Stimulated activated memory B cell treated with anti-CD40 and anti-IgM and Interleukin-4, amounts not matched to agents 10 μg/mL and 1 μg/mL and 100 μg/mL, for 72 hours (primary cell): ENCODE results near the gene JARID2.
A peak's percentile ranks its signal among the peaks of the same experiment; 100 is the strongest.

Experiments used
- ATAC-seq: fragments of 150-1000 bp; cut with Tn5 transposase; 2 replicates; pipeline ENCODE4 v1.10.0; 2021
- H3K27ac Mint-ChIP-seq: one replicate; pipeline ENCODE4 v1.8.0; 2022; ENCODE audit warnings: mild to moderate bottlenecking, mixed read lengths
- H3K27me3 Mint-ChIP-seq: one replicate; pipeline ENCODE4 v1.8.0; 2022; ENCODE audit warnings: mixed read lengths
- H3K36me3 Mint-ChIP-seq: one replicate; pipeline ENCODE4 v1.8.0; 2022; ENCODE audit warnings: mixed read lengths
- H3K4me1 Mint-ChIP-seq: one replicate; pipeline ENCODE4 v1.8.0; 2022; ENCODE audit warnings: mixed read lengths
- H3K4me3 Mint-ChIP-seq: one replicate; pipeline ENCODE4 v1.8.0; 2022; ENCODE audit warnings: mild to moderate bottlenecking, moderate library complexity, mixed read lengths
- H3K9me3 Mint-ChIP-seq: one replicate; pipeline ENCODE4 v1.8.0; 2022; ENCODE audit warnings: mixed read lengths

Gene JARID2

GRCh38 chr6:15376900-15377487 is 131.1 kb downstream of the JARID2 start:
- H3K4me1 Mint-ChIP-seq, result peaks cover 24% of the 10 kb centered on the region
- no peak overlapping the region for H3K27ac Mint-ChIP-seq
- no peaks in the 10 kb centered on the region for H3K9me3 Mint-ChIP-seq

GRCh38 chr6:15378272-15378671 is 132.4 kb downstream of the JARID2 start:
- H3K27ac Mint-ChIP-seq, result no peak overlapping the region
- no peak for ATAC-seq
- peaks cover 18% of the 10 kb centered on the region for H3K36me3 Mint-ChIP-seq
- H3K4me1 Mint-ChIP-seq, result peaks cover 37% of the 10 kb centered on the region
- no peak overlapping the region for H3K4me3 Mint-ChIP-seq
- H3K27me3 Mint-ChIP-seq, result no peaks in the 10 kb centered on the region
- no peaks in the 10 kb centered on the region for H3K9me3 Mint-ChIP-seq

More at GRCh38 chr6:15376900-15377487, 131.1 kb downstream of the JARID2 start:
- Mint-ChIP-seq H3K36me3 (peaks cover 18% of the 10 kb centered on the region), H3K4me3 (no peak overlapping the region), H3K27me3 (no peaks in the 10 kb centered on the region)
- ATAC-seq, result no peak

GRCh38 chr6:15378866-15379265 is 133.0 kb downstream of the JARID2 start:
- H3K27ac Mint-ChIP-seq, result no peak overlapping the region
- no peak for ATAC-seq
- peaks cover 18% of the 10 kb centered on the region for H3K36me3 Mint-ChIP-seq
- H3K9me3 Mint-ChIP-seq, result no peaks in the 10 kb centered on the region
- H3K27me3 Mint-ChIP-seq, result no peaks in the 10 kb centered on the region
- H3K4me1 Mint-ChIP-seq, result peaks cover 42% of the 10 kb centered on the region
- no peak overlapping the region for H3K4me3 Mint-ChIP-seq

- H3K27ac Mint-ChIP-seq, result no peak overlapping the region
- H3K4me1 Mint-ChIP-seq, result peaks cover 55% of the 10 kb centered on the region
- H3K27me3 Mint-ChIP-seq, result no peaks in the 10 kb centered on the region
- H3K4me3 Mint-ChIP-seq, result no peak overlapping the region
- H3K9me3 Mint-ChIP-seq, result no peaks in the 10 kb centered on the region
- peaks cover 18% of the 10 kb centered on the region for H3K36me3 Mint-ChIP-seq
- ATAC-seq, result no peak
Observed at GRCh38 chr6:15380351-15380750, 134.5 kb downstream of the JARID2 start.

GRCh38 chr6:15382089-15382488 is 136.2 kb downstream of the JARID2 start:
- ATAC-seq, result no peak
- Mint-ChIP-seq H3K36me3 (peaks cover 13% of the 10 kb centered on the region), H3K27me3 (no peaks in the 10 kb centered on the region), H3K9me3 (no peaks in the 10 kb centered on the region), H3K4me3 (no peak overlapping the region), H3K4me1 (peaks cover 70% of the 10 kb centered on the region), H3K27ac (no peak overlapping the region)

- Mint-ChIP-seq H3K9me3 (no peaks in the 10 kb centered on the region), H3K4me3 (no peak overlapping the region), H3K4me1 (peaks cover 73% of the 10 kb centered on the region)
Observed at GRCh38 chr6:15382712-15383111, 136.8 kb downstream of the JARID2 start.

GRCh38 chr6:15384901-15385300 is 139.0 kb downstream of the JARID2 start:
- Mint-ChIP-seq H3K4me1 (peaks cover 93% of the 10 kb centered on the region), H3K27me3 (no peaks in the 10 kb centered on the region), H3K36me3 (no peaks in the 10 kb centered on the region), H3K9me3 (no peaks in the 10 kb centered on the region), H3K27ac (no peak overlapping the region), H3K4me3 (no peak overlapping the region)
- ATAC-seq, result no peak

More at GRCh38 chr6:15382712-15383111, 136.8 kb downstream of the JARID2 start:
- no peak for ATAC-seq
- Mint-ChIP-seq H3K36me3 (peaks cover 7% of the 10 kb centered on the region), H3K27me3 (no peaks in the 10 kb centered on the region), H3K27ac (no peak overlapping the region)

GRCh38 chr6:15385521-15385920 is 139.7 kb downstream of the JARID2 start:
- no peak for ATAC-seq
- no peak overlapping the region for H3K27ac Mint-ChIP-seq
- H3K4me1 Mint-ChIP-seq, result peaks cover 93% of the 10 kb centered on the region
- H3K27me3 Mint-ChIP-seq, result no peaks in the 10 kb centered on the region
- H3K9me3 Mint-ChIP-seq, result no peaks in the 10 kb centered on the region
- H3K4me3 Mint-ChIP-seq, result no peak overlapping the region
- no peaks in the 10 kb centered on the region for H3K36me3 Mint-ChIP-seq

- Mint-ChIP-seq H3K4me1 (peaks cover 98% of the 10 kb centered on the region), H3K36me3 (no peaks in the 10 kb centered on the region)
Observed at GRCh38 chr6:15386110-15386755, 140.4 kb downstream of the JARID2 start.

GRCh38 chr6:15386756-15387112 is 140.9 kb downstream of the JARID2 start:
- H3K36me3 Mint-ChIP-seq, result no peaks in the 10 kb centered on the region
- peak overlapping the region; percentile 64 for H3K27ac Mint-ChIP-seq
- no peaks in the 10 kb centered on the region for H3K9me3 Mint-ChIP-seq
- no peak overlapping the region for H3K4me3 Mint-ChIP-seq
- no peaks in the 10 kb centered on the region for H3K27me3 Mint-ChIP-seq
- peaks cover 97% of the 10 kb centered on the region for H3K4me1 Mint-ChIP-seq
- ATAC-seq, result no peak

More at GRCh38 chr6:15386110-15386755, 140.4 kb downstream of the JARID2 start:
- Mint-ChIP-seq H3K4me3 (no peak overlapping the region), H3K27ac (peak overlapping the region; percentile 64), H3K9me3 (no peaks in the 10 kb centered on the region), H3K27me3 (no peaks in the 10 kb centered on the region)
- no peak for ATAC-seq

GRCh38 chr6:15387118-15387517 is 141.2 kb downstream of the JARID2 start:
- no peak overlapping the region for H3K4me3 Mint-ChIP-seq
- H3K9me3 Mint-ChIP-seq, result no peaks in the 10 kb centered on the region
- ATAC-seq, result peak; percentile 37
- H3K4me1 Mint-ChIP-seq, result peaks cover 97% of the 10 kb centered on the region
- H3K36me3 Mint-ChIP-seq, result no peaks in the 10 kb centered on the region
- H3K27ac Mint-ChIP-seq, result peak overlapping the region; percentile 64
- no peaks in the 10 kb centered on the region for H3K27me3 Mint-ChIP-seq

- no peaks in the 10 kb centered on the region for H3K27me3 Mint-ChIP-seq
- H3K4me1 Mint-ChIP-seq, result peaks cover 83% of the 10 kb centered on the region
- H3K27ac Mint-ChIP-seq, result peak overlapping the region; percentile 1
- H3K36me3 Mint-ChIP-seq, result no peaks in the 10 kb centered on the region
- ATAC-seq, result no peak
- no peaks in the 10 kb centered on the region for H3K9me3 Mint-ChIP-seq
- peak overlapping the region; percentile 24 for H3K4me3 Mint-ChIP-seq
Observed at GRCh38 chr6:15389084-15389764, 143.4 kb downstream of the JARID2 start.

- Mint-ChIP-seq H3K4me1 (peaks cover 75% of the 10 kb centered on the region), H3K9me3 (no peaks in the 10 kb centered on the region), H3K36me3 (no peaks in the 10 kb centered on the region), H3K27me3 (no peaks in the 10 kb centered on the region), H3K4me3 (no peak overlapping the region), H3K27ac (peak overlapping the region; percentile 1)
- ATAC-seq, result peak; percentile 52
Observed at GRCh38 chr6:15389765-15390723, 144.2 kb downstream of the JARID2 start.

- Mint-ChIP-seq H3K9me3 (no peaks in the 10 kb centered on the region), H3K36me3 (no peaks in the 10 kb centered on the region), H3K4me3 (no peak overlapping the region), H3K27ac (peak overlapping the region; percentile 1), H3K4me1 (peaks cover 61% of the 10 kb centered on the region), H3K27me3 (no peaks in the 10 kb centered on the region)
- no peak for ATAC-seq
Observed at GRCh38 chr6:15391500-15391899, 145.6 kb downstream of the JARID2 start.

GRCh38 chr6:15392182-15392581 is 146.3 kb downstream of the JARID2 start:
- H3K4me1 Mint-ChIP-seq, result peaks cover 54% of the 10 kb centered on the region
- H3K27ac Mint-ChIP-seq, result peak overlapping the region; percentile 1

More at GRCh38 chr6:15392182-15392581, 146.3 kb downstream of the JARID2 start:
- Mint-ChIP-seq H3K36me3 (no peaks in the 10 kb centered on the region), H3K4me3 (no peak overlapping the region), H3K27me3 (no peaks in the 10 kb centered on the region), H3K9me3 (no peaks in the 10 kb centered on the region)
- no peak for ATAC-seq
